Cardiac fibroblast (primary cell): ENCODE measurements around the gene TPCN2.

Experiments used
- DNase-seq, 2 donors: peaks; one replicate each; pipeline versions ENCODE4 v3.0.0 to v3.0.0-alpha.2; 2010; ENCODE audit warnings: low read depth in 2 of 2
- H3K4me3 ChIP-seq, 2 donors: replicated peaks in 1 of 2; 1 replicate in 1 of 2; 2 replicates in 1 of 2; pipeline ENCODE4 v1.5.1; 2011; ENCODE audit warnings: low read depth in 2 of 2, low read length in 2 of 2, mild to moderate bottlenecking in 2 of 2, moderate library complexity in 1 of 2
- CTCF ChIP-seq: IDR thresholded peaks from one replicate; pipeline ENCODE4 v1.5.1; 2011; ENCODE audit warnings: low read depth, mild to moderate bottlenecking, low read length, inconsistent platforms

Gene TPCN2

GRCh38 chr11:69159150-69159852, 110.6 kb downstream of the TPCN2 start:
- TF ChIP-seq CTCF: no peak
- no peak for DNase-seq
- H3K4me3 ChIP-seq: no peak overlapping the region

GRCh38 chr11:69160296-69161116, 111.8 kb downstream of the TPCN2 start:
- DNase-seq: no peak
- no peak overlapping the region for H3K4me3 ChIP-seq
- no peak for TF ChIP-seq CTCF

GRCh38 chr11:69161117-69161407, 112.3 kb downstream of the TPCN2 start:
- DNase-seq: no peak
- no peak for TF ChIP-seq CTCF
- no peak overlapping the region for H3K4me3 ChIP-seq

GRCh38 chr11:69162505-69162904, 113.8 kb downstream of the TPCN2 start:
- TF ChIP-seq CTCF: no peak
- DNase-seq: no peak
- no peak overlapping the region for H3K4me3 ChIP-seq

GRCh38 chr11:69163842-69164241, 115.1 kb downstream of the TPCN2 start:
- TF ChIP-seq CTCF: no peak
- H3K4me3 ChIP-seq: no peak overlapping the region
- DNase-seq: no peak

- no peak for DNase-seq
- no peak for TF ChIP-seq CTCF
- H3K4me3 ChIP-seq: no peak overlapping the region
Observed at GRCh38 chr11:69164824-69165223, 116.1 kb downstream of the TPCN2 start.

- no peak for TF ChIP-seq CTCF
- H3K4me3 ChIP-seq: no peak overlapping the region
- DNase-seq: no peak
Observed at GRCh38 chr11:69165775-69166174, 117.0 kb downstream of the TPCN2 start.
